Peyer's patch (tissue), 4 donors: ENCODE measurements around the gene SPAG9. TPM values are rescaled to one million over a fixed set of nuclear protein-coding genes. Genes with fewer than 3 reads are reported as not detected.
"Not testable (repeated sequence)": the region's sequence is repeated elsewhere in the genome, so short reads cannot be mapped to it uniquely, and the experiment has no call there.

Experiments used
- DNase-seq, 3 donors: peaks; one replicate each; pipeline ENCODE4 v3.0.0-alpha.2; 2017 to 2019
- H3K27ac ChIP-seq, 4 donors: fragments of 200-600 bp; sonication (generic); one replicate each; pipeline ENCODE4 v1.5.1; 2016 to 2019
- H3K27me3 ChIP-seq, 2 donors: fragments of 200-600 bp; sonication (generic); one replicate each; pipeline ENCODE4 v1.5.1; 2019
- H3K36me3 ChIP-seq, 3 donors: fragments of 200-600 bp; sonication (generic); one replicate each; pipeline ENCODE4 v1.5.1; 2016 to 2019
- H3K4me1 ChIP-seq, 4 donors: fragments of 200-600 bp; sonication (generic); one replicate each; pipeline ENCODE4 v1.5.1; 2016 to 2019
- H3K4me3 ChIP-seq, 4 donors: fragments of 200-600 bp; sonication (generic); 1 replicate in 3 of 4; 2 replicates in 1 of 4; pipeline ENCODE4 v1.5.1; 2016 to 2019; ENCODE audit warnings: mild to moderate bottlenecking in 1 of 4
- H3K9me3 ChIP-seq, 4 donors: fragments of 200-600 bp; sonication (generic); one replicate each; pipeline ENCODE4 v1.5.1; 2016 to 2019; ENCODE audit warnings: mild to moderate bottlenecking in 1 of 4
- POLR2A ChIP-seq, 2 donors: fragments of 450-650 bp; IDR thresholded peaks; one replicate each; pipeline ENCODE4 v1.5.1; 2017; ENCODE audit warnings: antibody characterized with exemption in 2 of 2, mild to moderate bottlenecking in 2 of 2, moderate library complexity in 2 of 2
- total RNA-seq, 4 donors: library from RNA; depleted of rRNA; stranded (reverse); fragments of >200 nt; gene quantifications; one replicate each; pipeline ENCODE4 v1.1.0, GENCODE V29; 2016
- TF ChIP-seq, protein P1 (sequence below), 6 experiments: fragments of 450-650 bp in 4 of 6; fragments of 200-600 bp in 2 of 6; sonication (generic) in 1 of 6; IDR thresholded peaks; one replicate each; pipeline ENCODE4 v1.5.1; 2017 to 2019; ENCODE audit warnings: antibody characterized with exemption in 6 of 6, mild to moderate bottlenecking in 3 of 6, moderate library complexity in 1 of 6

Gene SPAG9
- total RNA-seq, 4 donors from 2014 or later: 104 to 149 (median 132) TPM

DNA sequence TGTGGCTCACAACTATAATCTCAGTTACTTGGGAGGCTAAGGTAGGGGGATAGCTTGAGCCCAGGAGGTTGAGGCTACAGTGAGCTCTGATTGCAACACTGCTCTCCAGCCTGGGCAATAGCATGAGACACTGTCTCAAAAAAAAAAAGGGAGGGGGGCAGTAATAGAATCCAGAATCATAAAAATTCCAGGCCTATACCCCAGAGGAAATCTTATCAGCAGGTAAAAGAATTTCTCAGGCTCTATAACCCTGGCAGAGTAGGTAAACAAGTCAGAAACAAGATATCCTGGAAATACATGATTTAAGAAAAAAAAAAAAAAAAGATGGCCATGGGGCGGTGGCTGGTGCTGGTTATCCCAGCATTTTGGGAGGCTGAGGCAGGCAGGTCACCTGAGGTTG, 12.9 kb downstream of the SPAG9 start:
- Histone ChIP-seq H3K4me1 (peaks cover 0 to 30% (median 4%) of the 10 kb centered on the region in 4 donors), H3K4me3 (no peak overlapping the region), H3K27ac (no peak overlapping the region), H3K9me3 (no peaks in the 10 kb centered on the region), H3K36me3 (no peaks in the 10 kb centered on the region), H3K27me3 (no peaks in the 10 kb centered on the region)
- no peak for TF ChIP-seq POLR2A (IDR thresholded peaks at IDR 0.05)
- TF ChIP-seq, protein P1, sequence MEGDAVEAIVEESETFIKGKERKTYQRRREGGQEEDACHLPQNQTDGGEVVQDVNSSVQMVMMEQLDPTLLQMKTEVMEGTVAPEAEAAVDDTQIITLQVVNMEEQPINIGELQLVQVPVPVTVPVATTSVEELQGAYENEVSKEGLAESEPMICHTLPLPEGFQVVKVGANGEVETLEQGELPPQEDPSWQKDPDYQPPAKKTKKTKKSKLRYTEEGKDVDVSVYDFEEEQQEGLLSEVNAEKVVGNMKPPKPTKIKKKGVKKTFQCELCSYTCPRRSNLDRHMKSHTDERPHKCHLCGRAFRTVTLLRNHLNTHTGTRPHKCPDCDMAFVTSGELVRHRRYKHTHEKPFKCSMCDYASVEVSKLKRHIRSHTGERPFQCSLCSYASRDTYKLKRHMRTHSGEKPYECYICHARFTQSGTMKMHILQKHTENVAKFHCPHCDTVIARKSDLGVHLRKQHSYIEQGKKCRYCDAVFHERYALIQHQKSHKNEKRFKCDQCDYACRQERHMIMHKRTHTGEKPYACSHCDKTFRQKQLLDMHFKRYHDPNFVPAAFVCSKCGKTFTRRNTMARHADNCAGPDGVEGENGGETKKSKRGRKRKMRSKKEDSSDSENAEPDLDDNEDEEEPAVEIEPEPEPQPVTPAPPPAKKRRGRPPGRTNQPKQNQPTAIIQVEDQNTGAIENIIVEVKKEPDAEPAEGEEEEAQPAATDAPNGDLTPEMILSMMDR (IDR thresholded peaks at IDR 0.05): no peak
- DNase-seq: no peak

DNA sequence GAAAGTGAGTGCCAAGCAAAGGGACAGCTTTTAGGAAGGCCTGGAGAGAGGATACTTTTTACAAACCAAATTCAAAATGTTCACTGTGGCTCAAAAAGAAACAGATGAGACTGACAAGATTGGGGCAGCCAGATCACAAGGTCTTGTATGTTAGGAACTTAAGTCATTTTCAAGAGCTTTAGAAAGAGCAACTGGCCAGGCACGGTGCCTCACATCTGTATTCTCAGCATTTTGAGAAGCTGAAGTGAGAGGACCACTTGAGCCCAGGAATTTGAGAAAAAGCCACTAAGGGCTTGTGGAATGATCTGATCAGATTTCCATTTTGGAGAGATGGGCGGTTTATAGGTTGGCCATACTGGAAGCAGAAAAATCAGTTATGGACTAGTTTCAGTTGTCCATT, 17.2 kb downstream of the SPAG9 start:
- Histone ChIP-seq H3K27ac (no peak overlapping the region), H3K9me3 (no peaks in the 10 kb centered on the region)
- TF ChIP-seq, protein P1 (IDR thresholded peaks at IDR 0.05): no peak
- no peak for TF ChIP-seq POLR2A (IDR thresholded peaks at IDR 0.05)

DNA sequence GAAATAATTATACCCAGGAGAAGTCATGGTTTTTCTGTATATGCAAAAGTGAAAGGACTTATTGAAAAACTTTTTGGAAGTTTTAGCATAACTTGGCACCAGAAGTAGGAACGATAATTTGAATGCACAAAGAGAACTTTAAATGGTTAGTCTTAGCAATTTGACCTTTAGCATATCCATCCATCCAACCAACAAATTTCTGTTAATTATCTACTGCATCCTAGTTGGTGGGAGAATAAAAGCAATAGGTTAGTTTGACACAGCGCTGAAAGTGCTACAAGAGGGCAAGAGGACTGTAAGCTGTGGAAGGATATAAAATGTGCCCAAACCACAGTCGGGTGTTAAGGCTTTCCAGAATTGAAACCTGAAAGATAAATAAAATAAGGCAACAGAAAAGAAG, 17.6 kb downstream of the SPAG9 start:
- H3K36me3 ChIP-seq: no peaks in the 10 kb centered on the region
- H3K4me3 ChIP-seq: no peak overlapping the region
- no peak for DNase-seq
- H3K27me3 ChIP-seq: no peaks in the 10 kb centered on the region
- H3K27ac ChIP-seq: no peak overlapping the region
- H3K4me1 ChIP-seq: peaks cover 0 to 26% (median 2%) of the 10 kb centered on the region in 4 donors
- H3K9me3 ChIP-seq: no peaks in the 10 kb centered on the region
- TF ChIP-seq, protein P1 (IDR thresholded peaks at IDR 0.05): no peak
- TF ChIP-seq POLR2A (IDR thresholded peaks at IDR 0.05): no peak

More for the DNA sequence above, 17.2 kb downstream of the SPAG9 start:
- H3K27me3 ChIP-seq: no peaks in the 10 kb centered on the region
- H3K4me1 ChIP-seq: peaks cover 0 to 22% (median 2%) of the 10 kb centered on the region in 4 donors
- no peak overlapping the region for H3K4me3 ChIP-seq
- DNase-seq: peak in 1 of 3 donors; percentile 11
- H3K36me3 ChIP-seq: no peaks in the 10 kb centered on the region

DNA sequence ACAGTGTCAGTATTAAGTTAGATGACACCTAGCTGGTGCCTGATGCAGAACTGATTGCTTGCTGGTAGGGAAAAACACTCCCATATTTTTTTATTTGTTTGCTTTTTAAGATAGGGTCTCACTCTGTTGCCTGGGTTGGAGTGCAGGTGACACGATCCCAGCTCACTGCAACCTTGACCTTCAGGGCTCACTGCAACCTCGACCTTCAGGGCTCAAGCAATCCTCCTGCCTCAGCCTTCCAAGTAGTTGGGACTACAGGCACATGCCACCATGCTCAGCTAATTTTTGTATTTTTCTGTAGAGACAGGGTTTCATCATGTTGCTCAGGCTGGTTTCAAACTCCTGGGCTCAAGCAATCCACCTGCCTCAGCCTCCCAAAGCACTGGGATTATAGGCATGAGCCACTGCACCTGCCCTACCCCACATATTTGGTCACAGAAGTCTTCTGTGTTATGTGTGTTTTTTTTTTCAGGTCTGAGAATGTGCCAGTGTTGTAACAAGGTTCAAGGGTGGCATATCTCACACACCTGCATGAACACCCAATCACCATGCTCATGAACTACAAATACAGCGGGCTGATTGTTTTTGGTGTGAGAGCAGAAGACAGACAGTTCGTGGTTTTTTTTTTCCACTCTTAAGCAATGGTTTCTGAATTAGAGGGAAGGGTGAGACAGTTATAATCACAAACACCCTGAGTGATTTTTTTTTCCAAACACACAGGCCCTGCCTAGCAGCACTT, 22.8 kb downstream of the SPAG9 start:
- Histone ChIP-seq H3K27ac (peak overlapping the region in 2 of 4 donors; percentile 56 to 72), H3K36me3 (no peaks in the 10 kb centered on the region), H3K4me1 (peaks cover 0 to 25% (median 5%) of the 10 kb centered on the region in 4 donors), H3K27me3 (no peaks in the 10 kb centered on the region), H3K9me3 (no peaks in the 10 kb centered on the region), H3K4me3 (peak overlapping the region in 1 of 4 donors; percentile 8)
- DNase-seq: peak in 1 of 3 donors; percentile 42
- TF ChIP-seq, protein P1 (IDR thresholded peaks at IDR 0.05): no peak

DNA sequence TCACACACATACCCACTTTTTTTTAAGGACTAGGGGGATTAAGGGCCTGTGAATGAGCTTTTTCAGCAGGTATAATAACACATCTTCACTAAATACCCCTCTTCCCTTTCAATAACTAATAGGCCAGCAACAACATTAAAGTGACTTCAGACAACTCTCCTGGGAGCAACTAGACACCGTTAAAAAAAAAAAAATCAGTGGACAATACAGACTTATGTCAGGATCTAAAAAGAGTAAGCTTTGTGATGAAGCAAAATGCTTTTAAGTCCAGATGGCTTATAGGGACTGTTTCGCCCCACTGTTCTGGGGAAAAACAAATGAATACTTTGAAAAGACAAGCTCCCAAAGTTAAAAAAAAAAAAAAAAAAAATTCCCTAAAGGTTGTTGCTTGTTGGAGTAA, 29.0 kb downstream of the SPAG9 start:
- no peak for DNase-seq
- H3K36me3 ChIP-seq: no peaks in the 10 kb centered on the region
- H3K27me3 ChIP-seq: no peaks in the 10 kb centered on the region
- H3K4me1 ChIP-seq: peaks cover 0 to 18% (median 3%) of the 10 kb centered on the region in 4 donors
- H3K4me3 ChIP-seq: no peak overlapping the region
- H3K27ac ChIP-seq: no peak overlapping the region
- H3K9me3 ChIP-seq: no peaks in the 10 kb centered on the region
- TF ChIP-seq, protein P1 (IDR thresholded peaks at IDR 0.05): no peak
- no peak for TF ChIP-seq POLR2A (IDR thresholded peaks at IDR 0.05)

DNA sequence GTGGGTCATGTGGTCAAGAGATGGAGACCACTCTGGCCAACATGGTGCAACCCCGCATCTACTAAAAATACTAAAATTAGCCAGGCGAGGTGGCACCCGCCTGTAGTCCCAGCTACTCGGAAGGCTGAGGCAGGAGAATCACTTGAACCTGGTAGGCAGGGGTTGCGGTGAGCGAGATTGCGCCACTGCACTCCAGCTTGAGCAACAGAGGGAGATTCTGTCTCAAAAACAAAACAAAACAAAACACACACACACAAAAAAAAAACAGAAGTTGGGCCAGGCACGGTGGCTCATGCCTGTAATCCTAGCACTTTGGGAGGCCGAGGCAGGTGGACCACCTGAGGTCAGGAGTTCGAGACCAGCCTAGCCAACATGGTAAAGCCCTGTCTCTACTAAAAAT, 31.8 kb downstream of the SPAG9 start:
- H3K27ac ChIP-seq, DNase-seq, H3K4me3 ChIP-seq, H3K27me3 ChIP-seq, H3K36me3 ChIP-seq, H3K9me3 ChIP-seq: not testable (repeated sequence)
- H3K4me1 ChIP-seq: peaks cover 0 to 15% (median 0%) of the 10 kb centered on the region in 4 donors
